ENCODE data around the gene CNIH3.
A peak's percentile ranks its signal among the peaks of the same experiment; 100 is the strongest.

- TF ChIP-seq MXI1 (IDR thresholded peaks at IDR 0.05; ENCODE audit: low read depth, low read length) (no peak), RCOR1 (conservative IDR thresholded peaks at IDR 0.05; ENCODE audit: low read depth, low read length) (no peak), EZH2 (IDR thresholded peaks at IDR 0.05; ENCODE audit: borderline replicate concordance, control insufficient read depth, low read depth, low read length) (no peak), NBN (IDR thresholded peaks at IDR 0.05) (peak; percentile 25; the same call in 1 of the 2 replicates), CTCF (IDR thresholded peaks at IDR 0.05 in 2 of 3, conservative IDR thresholded peaks at IDR 0.05 in 1 of 3; ENCODE audit: control insufficient read depth in 2 of 3, extremely low read depth in 1 of 3, insufficient read depth in 1 of 3, low read depth in 3 of 3, low read length in 3 of 3) (no peak), SREBF2 (IDR thresholded peaks at IDR 0.05; ENCODE audit: low read length) (no peak), ATF2 (IDR thresholded peaks at IDR 0.05; ENCODE audit: low read length) (peak; percentile 40; the same call in 1 of the 2 replicates), FOS (IDR thresholded peaks at IDR 0.05; ENCODE audit: borderline replicate concordance, extremely low read depth, insufficient read length) (no peak), TAF1 (IDR thresholded peaks at IDR 0.05; ENCODE audit: borderline replicate concordance, low read depth, low read length) (no peak), MEF2A (IDR thresholded peaks at IDR 0.05; ENCODE audit: insufficient read depth, low read depth, low read length) (no peak), POLR2AphosphoS5 (IDR thresholded peaks at IDR 0.05; ENCODE audit: low read length) (no peak), CBX5 (IDR thresholded peaks at IDR 0.05; ENCODE audit: low read depth) (no peak), SUPT20H (IDR thresholded peaks at IDR 0.05; ENCODE audit: borderline replicate concordance, control insufficient read depth, low read depth, low read length) (no peak), SP1 (IDR thresholded peaks at IDR 0.05; ENCODE audit: low read depth, low read length) (no peak)
These were observed 129.8 kb downstream of the CNIH3 start for GRCh38 chr1:224745924-224746323.

All from GM12878 (cell line).